ENCODE results near the gene ITGA5. TPM values are rescaled to one million over a fixed set of nuclear protein-coding genes. Genes with fewer than 3 reads are reported as not detected.

Gene ITGA5
- total and polyA plus RNA-seq, 2 experiments from 2014 or later = 52.6 to 55.8 TPM

DNA sequence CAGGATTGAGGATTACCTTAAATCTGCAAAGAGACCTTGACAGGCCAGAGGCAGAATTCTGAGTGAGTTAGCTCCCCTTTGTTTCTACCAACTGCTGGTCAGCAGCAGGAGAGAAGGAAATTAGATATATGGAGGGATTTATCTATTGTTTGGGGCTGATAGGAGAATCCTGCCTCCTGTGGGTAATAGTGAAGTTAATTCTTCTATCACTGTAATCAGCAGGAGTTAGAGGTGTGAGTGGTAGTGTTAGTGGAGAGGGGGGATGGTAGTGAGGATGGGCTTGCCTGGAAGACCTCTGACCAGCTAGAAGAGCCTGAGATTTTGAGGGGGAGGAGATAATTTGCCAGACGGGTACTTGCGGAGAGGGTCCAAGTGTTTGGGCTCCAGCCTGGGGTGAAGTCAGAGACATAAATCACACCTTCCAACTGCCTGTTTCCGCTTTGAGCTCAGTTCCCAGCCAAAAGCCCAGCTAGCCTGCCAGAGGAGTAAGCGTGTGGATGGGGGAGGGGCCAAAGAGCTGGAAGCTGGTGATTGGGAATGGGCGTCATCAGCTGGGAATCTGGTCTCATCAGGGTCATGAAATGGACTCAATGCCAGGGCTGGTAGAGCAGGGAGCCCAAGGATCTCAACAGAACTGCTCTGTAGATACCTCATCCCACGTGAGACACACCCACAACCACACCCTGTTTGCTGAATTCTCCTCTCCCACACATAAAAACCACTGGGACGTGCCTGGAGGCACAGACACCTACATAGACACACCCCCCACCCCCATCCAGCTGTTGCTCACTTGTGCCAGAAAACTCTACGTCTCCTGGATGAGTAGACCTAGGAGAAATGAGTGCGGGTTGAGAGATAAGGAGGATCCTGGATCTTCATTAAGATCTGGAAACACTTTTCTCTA is 13.1 kb upstream of the ITGA5 start:
- Histone ChIP-seq H3K4me1 (ENCODE audit: low read depth) (peaks cover 30% of the 10 kb centered on the region), H3K9me3 (ENCODE audit: low read depth) (no peaks in the 10 kb centered on the region), H3K27me3 (no peaks in the 10 kb centered on the region), H3K4me3 (no peak overlapping the region), H3K27ac (peak overlapping the region; percentile 52), H3K36me3 (no peaks in the 10 kb centered on the region)
- TF ChIP-seq, protein P1, sequence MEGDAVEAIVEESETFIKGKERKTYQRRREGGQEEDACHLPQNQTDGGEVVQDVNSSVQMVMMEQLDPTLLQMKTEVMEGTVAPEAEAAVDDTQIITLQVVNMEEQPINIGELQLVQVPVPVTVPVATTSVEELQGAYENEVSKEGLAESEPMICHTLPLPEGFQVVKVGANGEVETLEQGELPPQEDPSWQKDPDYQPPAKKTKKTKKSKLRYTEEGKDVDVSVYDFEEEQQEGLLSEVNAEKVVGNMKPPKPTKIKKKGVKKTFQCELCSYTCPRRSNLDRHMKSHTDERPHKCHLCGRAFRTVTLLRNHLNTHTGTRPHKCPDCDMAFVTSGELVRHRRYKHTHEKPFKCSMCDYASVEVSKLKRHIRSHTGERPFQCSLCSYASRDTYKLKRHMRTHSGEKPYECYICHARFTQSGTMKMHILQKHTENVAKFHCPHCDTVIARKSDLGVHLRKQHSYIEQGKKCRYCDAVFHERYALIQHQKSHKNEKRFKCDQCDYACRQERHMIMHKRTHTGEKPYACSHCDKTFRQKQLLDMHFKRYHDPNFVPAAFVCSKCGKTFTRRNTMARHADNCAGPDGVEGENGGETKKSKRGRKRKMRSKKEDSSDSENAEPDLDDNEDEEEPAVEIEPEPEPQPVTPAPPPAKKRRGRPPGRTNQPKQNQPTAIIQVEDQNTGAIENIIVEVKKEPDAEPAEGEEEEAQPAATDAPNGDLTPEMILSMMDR (IDR thresholded peaks at IDR 0.05; ENCODE audit: low read depth, low read length) = no peak
- peak; percentile 59 to 90 for DNase-seq (ENCODE audit: low read depth in 1 of 2, low spot score in 1 of 2)

DNA sequence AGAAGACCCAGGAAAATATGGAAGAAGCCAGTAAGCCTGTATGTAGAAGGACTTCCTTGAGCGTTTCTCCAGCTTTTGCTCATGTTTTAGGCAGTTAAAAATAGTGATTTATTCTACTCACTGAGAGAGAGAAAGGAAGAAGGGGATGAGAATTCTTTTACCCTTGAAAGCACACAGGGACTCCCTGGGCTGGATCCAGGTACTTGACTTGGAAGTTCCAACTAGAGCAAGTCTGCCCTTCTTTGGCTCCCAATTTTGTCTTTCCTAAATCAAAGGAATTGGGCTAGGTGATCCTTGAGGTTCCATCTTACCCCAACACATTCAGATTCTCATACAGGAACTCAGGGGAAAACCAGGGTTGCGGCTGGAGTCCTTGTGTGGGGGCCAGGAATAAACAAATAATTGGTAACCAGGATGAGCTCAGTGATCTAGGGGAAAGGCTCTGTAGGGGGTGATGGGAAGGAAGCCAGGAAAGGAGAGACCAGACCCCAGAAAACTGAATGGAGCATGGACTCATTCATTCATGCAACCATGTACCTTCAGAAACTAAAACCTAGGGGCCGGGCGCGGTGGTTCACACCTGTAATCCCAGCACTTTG is 11.5 kb upstream of the ITGA5 start:
- no peak overlapping the region for H3K27ac ChIP-seq
- H3K36me3 ChIP-seq = no peaks in the 10 kb centered on the region
- no peaks in the 10 kb centered on the region for H3K9me3 ChIP-seq (ENCODE audit: low read depth)
- TF ChIP-seq, protein P1 (IDR thresholded peaks at IDR 0.05; ENCODE audit: low read depth, low read length) = no peak
- no peak overlapping the region for H3K4me3 ChIP-seq
- no peak for DNase-seq (ENCODE audit: low read depth in 1 of 2, low spot score in 1 of 2)
- H3K27me3 ChIP-seq = no peaks in the 10 kb centered on the region
- peaks cover 37% of the 10 kb centered on the region for H3K4me1 ChIP-seq (ENCODE audit: low read depth)

DNA sequence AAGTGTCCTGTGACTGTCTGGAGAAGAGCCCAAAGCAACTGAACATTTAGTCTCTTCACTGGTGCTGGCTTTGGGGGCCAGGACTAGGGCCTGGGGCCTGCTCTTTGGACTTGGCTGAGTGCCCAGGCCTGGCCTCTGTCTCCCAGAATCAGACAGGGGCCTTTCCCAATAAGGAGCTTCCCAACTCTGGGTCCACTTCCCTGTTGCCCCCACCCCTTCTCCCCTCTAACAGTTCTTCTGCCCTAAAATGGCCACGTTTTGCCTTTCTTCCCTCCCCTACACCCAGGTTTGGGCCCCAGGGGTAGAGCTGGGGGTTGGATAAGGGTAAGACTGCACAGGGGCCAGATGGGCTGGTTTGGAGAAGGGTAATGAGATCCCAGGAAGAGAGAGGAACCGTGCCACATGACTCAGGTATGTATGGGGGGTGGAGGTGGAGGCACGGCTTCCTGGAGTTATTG is 10.0 kb upstream of the ITGA5 start:
- peaks cover 52% of the 10 kb centered on the region for H3K4me1 ChIP-seq (ENCODE audit: low read depth)
- H3K9me3 ChIP-seq (ENCODE audit: low read depth) = no peaks in the 10 kb centered on the region
- no peaks in the 10 kb centered on the region for H3K36me3 ChIP-seq
- H3K27me3 ChIP-seq = no peaks in the 10 kb centered on the region
- TF ChIP-seq, protein P1 (IDR thresholded peaks at IDR 0.05; ENCODE audit: low read depth, low read length) = no peak
- DNase-seq (ENCODE audit: low read depth in 1 of 2, low spot score in 1 of 2) = no peak
- peak overlapping the region; percentile 65 for H3K27ac ChIP-seq
- no peak overlapping the region for H3K4me3 ChIP-seq

DNA sequence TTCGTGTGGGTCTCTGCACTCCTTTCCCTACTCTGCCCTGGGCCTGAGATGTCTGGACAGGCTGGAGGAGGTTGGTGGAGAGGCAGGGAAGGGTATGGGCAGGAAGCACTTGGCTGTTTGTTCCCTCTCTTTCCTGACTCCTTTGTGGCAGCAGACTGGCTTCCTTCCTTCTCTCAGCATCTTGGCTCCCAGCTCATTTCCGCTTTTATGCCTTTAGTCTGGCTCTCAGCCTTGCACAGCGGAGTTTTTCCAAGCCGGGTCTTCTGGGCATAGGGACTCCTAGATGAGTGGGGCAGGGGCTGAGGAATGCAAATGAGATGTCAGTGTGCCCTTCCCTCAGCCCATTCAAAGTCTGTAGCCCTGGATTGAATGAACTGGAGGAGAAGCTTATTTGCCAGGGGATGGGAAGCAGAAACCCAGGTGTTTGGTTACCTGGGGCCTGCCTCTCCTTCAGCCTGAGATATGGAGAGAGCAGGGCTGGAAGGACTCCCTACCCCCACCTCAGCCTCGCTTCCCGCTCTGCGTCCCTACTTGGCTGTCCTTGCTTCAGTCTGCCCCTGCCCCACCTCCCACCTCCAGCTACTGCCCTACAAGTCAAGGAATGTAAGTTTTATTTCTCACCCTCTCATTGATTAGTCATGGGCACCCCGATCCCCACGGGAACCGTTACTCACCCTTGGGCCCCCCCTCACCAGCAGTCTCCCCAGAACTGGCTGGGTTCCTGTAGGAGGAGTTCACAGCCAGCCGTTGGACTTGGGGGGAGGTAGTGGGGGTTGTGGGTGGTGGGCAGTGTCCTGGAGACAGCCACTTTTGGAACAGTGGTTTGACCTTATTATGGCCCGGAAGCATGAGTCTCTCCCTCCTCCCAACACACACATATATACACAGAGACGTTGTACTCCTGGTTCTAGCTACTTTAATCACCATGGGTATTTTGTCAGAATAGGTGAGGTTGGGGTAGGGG is 9.3 kb upstream of the ITGA5 start:
- H3K27me3 ChIP-seq = no peaks in the 10 kb centered on the region
- H3K4me1 ChIP-seq (ENCODE audit: low read depth) = peaks cover 54% of the 10 kb centered on the region
- TF ChIP-seq, protein P1 (IDR thresholded peaks at IDR 0.05; ENCODE audit: low read depth, low read length) = no peak
- H3K9me3 ChIP-seq (ENCODE audit: low read depth) = no peaks in the 10 kb centered on the region
- no peak overlapping the region for H3K4me3 ChIP-seq
- H3K27ac ChIP-seq = peak overlapping the region; percentile 65
- peak in 1 of 2 donors; percentile 72 for DNase-seq (ENCODE audit: low read depth in 1 of 2, low spot score in 1 of 2)
- no peaks in the 10 kb centered on the region for H3K36me3 ChIP-seq

DNA sequence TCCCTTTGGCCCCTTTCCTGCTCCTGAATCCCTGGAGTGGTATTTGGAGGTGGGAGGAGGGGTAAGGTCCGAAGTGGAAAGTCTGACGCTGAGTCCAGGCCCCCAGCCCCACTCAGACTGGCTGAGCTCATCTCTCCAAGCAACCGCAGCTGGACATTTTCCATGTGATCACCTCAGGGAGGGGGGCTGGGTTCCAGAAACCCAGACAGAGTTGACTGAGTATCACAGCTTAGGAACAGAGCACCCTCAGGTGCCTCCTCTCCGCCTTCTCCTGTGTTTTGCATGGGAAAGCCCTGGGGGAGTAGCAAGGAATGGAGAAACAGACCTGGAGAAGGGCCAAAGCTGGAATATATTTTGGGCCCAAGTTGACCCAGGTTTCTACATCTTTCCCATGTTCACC is 8.0 kb upstream of the ITGA5 start:
- Histone ChIP-seq H3K9me3 (ENCODE audit: low read depth) (no peaks in the 10 kb centered on the region), H3K4me1 (ENCODE audit: low read depth) (peaks cover 53% of the 10 kb centered on the region), H3K27ac (no peak overlapping the region), H3K36me3 (no peaks in the 10 kb centered on the region), H3K27me3 (no peaks in the 10 kb centered on the region), H3K4me3 (no peak overlapping the region)
- no peak for DNase-seq (ENCODE audit: low read depth in 1 of 2, low spot score in 1 of 2)
- TF ChIP-seq, protein P1 (IDR thresholded peaks at IDR 0.05; ENCODE audit: low read depth, low read length) = no peak

All from cardiac muscle cell (in vitro differentiated cells and primary cell).